ENCODE results near the gene STAC2. TPM values are rescaled to one million over a fixed set of nuclear protein-coding genes. Genes with fewer than 3 reads are reported as not detected.

STAC2 gene, protein sequence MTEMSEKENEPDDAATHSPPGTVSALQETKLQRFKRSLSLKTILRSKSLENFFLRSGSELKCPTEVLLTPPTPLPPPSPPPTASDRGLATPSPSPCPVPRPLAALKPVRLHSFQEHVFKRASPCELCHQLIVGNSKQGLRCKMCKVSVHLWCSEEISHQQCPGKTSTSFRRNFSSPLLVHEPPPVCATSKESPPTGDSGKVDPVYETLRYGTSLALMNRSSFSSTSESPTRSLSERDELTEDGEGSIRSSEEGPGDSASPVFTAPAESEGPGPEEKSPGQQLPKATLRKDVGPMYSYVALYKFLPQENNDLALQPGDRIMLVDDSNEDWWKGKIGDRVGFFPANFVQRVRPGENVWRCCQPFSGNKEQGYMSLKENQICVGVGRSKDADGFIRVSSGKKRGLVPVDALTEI
- total RNA-seq: not detected
- polyA plus RNA-seq: not detected
- not detected for total RNA-seq

DNA sequence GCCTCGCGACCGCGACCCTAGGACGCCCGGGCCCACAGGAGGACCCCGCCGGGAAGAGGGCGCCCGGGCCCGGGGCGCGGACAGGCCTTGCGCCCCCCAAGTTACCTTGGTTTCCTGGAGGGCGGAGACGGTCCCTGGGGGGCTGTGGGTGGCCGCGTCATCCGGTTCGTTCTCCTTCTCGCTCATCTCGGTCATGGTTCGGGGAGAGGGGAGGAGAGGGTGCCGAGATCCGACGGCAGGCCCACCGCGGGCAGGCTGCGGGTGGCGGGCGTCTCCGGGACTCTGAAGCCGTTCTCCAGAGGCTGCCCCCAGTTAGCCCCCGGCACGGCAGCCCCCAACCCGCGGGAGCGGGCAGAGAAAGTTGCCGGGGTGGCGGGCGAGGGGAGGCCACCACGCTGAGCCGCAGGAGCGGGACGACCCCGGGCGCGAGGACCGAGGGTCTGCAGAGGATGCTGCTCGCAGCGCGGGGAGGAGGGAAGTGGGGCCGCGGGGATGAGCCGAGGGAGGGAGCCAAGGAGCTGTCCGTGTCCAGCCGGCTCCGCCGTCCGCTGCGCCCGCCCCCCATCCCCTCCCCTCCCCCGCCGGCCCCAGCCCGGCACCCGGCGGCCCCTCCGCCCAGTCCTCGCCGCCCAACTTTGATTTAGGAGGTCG lies at the start of gene STAC2:
STAC2 (minus strand) TSS at position 638 of the 651 bp plus-strand sequence; CDS start at position 195, 443 bp downstream.
- H3K4me3 Mint-ChIP-seq: peak within 1 kb of the TSS; percentile 72 to 90 (median 85)
- ATAC-seq (peak; percentile 32), DNase-seq (no peak)
- H3K4me3 ChIP-seq (ENCODE audit: low read length): peak within 1 kb of the TSS; percentile 20
- intact Hi-C loops (cut with micrococcal nuclease): loop anchor here in 1 of 2 donors (2.0 kb wide), 1 partner anchor 13 kb away; no protein-coding TSS in a partner anchor
- H3K27ac Mint-ChIP-seq: peak within 1 kb of the TSS in 2 of 9 donors; percentile 61 to 70
- no peaks in the 10 kb centered on the region for H3K9me3 ChIP-seq (ENCODE audit: control insufficient read depth in 2 of 3, low read length in 3 of 3)
- peaks cover 8 to 18% (median 11%) of the 10 kb centered on the region in 7 donors for H3K4me1 Mint-ChIP-seq
- ChIA-PET POLR2A (no interaction called here), CTCF (interaction anchor here (0.6 kb wide), 1 partner anchor 19 kb away, joined by 6 read pairs; no protein-coding TSS in a partner anchor)
- no peaks in the 10 kb centered on the region for H3K36me3 ChIP-seq (ENCODE audit: control insufficient read depth in 2 of 3, insufficient read depth in 3 of 3, low read length in 3 of 3)
- H3K4me1 ChIP-seq (ENCODE audit: control insufficient read depth in 2 of 2, insufficient read depth in 2 of 2, low read length in 2 of 2): peaks cover 4 to 6% of the 10 kb centered on the region in 2 donors
- H3K9me3 Mint-ChIP-seq: peaks cover 0 to 2% (median 0%) of the 10 kb centered on the region in 11 donors
- H3K36me3 Mint-ChIP-seq: no peaks in the 10 kb centered on the region
- H3K27me3 ChIP-seq (ENCODE audit: control insufficient read depth in 2 of 2, insufficient read depth in 2 of 2, low read length in 2 of 2): peaks cover 0 to 8% of the 10 kb centered on the region in 2 donors
- no peak within 1 kb of the TSS for H3K27ac ChIP-seq (ENCODE audit: low read depth, low read length)
- H3K27me3 Mint-ChIP-seq: peaks cover 35 to 56% (median 44%) of the 10 kb centered on the region in 5 donors

DNA sequence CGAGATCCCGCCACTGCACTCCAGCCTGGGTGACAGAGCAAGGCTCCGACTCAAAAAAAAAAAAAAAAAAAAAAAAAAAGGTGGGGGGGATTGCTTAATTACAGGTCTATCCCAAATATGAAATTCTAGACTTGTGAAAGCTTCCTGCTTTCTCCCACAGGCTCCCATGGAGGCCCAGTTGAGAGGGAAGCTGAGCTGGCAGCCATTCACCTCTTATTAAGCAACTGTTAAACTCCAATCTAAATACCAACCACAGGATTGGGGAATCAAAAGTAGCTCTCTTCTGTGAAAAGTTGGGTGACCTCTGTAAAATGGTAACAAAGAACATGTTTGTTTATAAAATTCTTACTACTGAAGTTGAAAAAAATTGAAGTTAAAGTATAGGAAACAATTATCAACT lies 45.8 kb upstream of the STAC2 start:
- Mint-ChIP-seq H3K27ac (no peak overlapping the region), H3K4me3 (no peak overlapping the region), H3K27me3 (no peaks in the 10 kb centered on the region), H3K36me3 (peaks cover 0 to 32% (median 13%) of the 10 kb centered on the region in 5 donors), H3K4me1 (no peaks in the 10 kb centered on the region), H3K9me3 (no peaks in the 10 kb centered on the region)
- Histone ChIP-seq H3K9me3 (ENCODE audit: control insufficient read depth in 2 of 3, low read length in 3 of 3) (no peaks in the 10 kb centered on the region), H3K36me3 (ENCODE audit: control insufficient read depth in 2 of 3, insufficient read depth in 3 of 3, low read length in 3 of 3) (peaks cover 6 to 53% (median 10%) of the 10 kb centered on the region in 3 experiments), H3K27ac (ENCODE audit: low read depth, low read length) (no peak overlapping the region), H3K27me3 (ENCODE audit: control insufficient read depth in 2 of 2, insufficient read depth in 2 of 2, low read length in 2 of 2) (no peaks in the 10 kb centered on the region), H3K4me1 (ENCODE audit: control insufficient read depth in 2 of 2, insufficient read depth in 2 of 2, low read length in 2 of 2) (no peaks in the 10 kb centered on the region), H3K4me3 (ENCODE audit: low read length) (no peak overlapping the region)
- DNase-seq (no peak), ATAC-seq (no peak)
- CTCF ChIA-PET: no interaction called here
- intact Hi-C loops (cut with micrococcal nuclease): no loop called here
- POLR2A ChIA-PET: interaction anchor here (0.6 kb wide), 1 partner anchor 255 kb away, joined by 3 read pairs; no protein-coding TSS in a partner anchor

DNA sequence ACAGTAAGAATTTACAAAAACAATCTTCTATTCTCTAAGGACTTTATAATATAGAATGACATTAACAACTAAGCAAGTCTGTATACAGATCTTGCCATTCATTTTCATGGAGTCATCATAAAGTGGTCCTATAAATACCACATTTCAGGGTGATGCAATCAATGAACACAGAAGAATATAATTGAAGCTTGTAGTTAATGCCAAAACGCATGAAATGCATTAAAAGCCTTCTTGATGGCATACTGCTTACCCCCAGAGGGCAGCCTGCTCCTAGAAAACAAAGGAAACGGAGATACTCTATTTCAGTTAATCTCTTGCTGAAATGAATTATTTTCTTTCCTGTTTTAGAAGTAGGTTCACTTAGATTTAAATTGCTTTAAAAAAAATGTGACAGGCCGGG lies 45.2 kb upstream of the STAC2 start:
- ATAC-seq: no peak
- H3K4me3 Mint-ChIP-seq: no peak overlapping the region
- H3K36me3 ChIP-seq (ENCODE audit: control insufficient read depth in 2 of 3, insufficient read depth in 3 of 3, low read length in 3 of 3): peaks cover 6 to 53% (median 10%) of the 10 kb centered on the region in 3 experiments
- H3K27me3 ChIP-seq (ENCODE audit: control insufficient read depth in 2 of 2, insufficient read depth in 2 of 2, low read length in 2 of 2): no peaks in the 10 kb centered on the region
- no peaks in the 10 kb centered on the region for H3K27me3 Mint-ChIP-seq
- no peak for DNase-seq
- H3K4me1 Mint-ChIP-seq: no peaks in the 10 kb centered on the region
- H3K36me3 Mint-ChIP-seq: peaks cover 0 to 32% (median 13%) of the 10 kb centered on the region in 5 donors
- H3K9me3 ChIP-seq (ENCODE audit: control insufficient read depth in 2 of 3, low read length in 3 of 3): no peaks in the 10 kb centered on the region
- no peaks in the 10 kb centered on the region for H3K9me3 Mint-ChIP-seq
- H3K4me1 ChIP-seq (ENCODE audit: control insufficient read depth in 2 of 2, insufficient read depth in 2 of 2, low read length in 2 of 2): no peaks in the 10 kb centered on the region
- CTCF ChIA-PET: interaction anchor here (0.5 to 0.7 kb wide), 3 partner anchors 92 to 682 kb away, joined by 3 to 6 read pairs (median 5); no protein-coding TSS in a partner anchor
- H3K27ac Mint-ChIP-seq: no peak overlapping the region
- H3K4me3 ChIP-seq (ENCODE audit: low read length): no peak overlapping the region
- POLR2A ChIA-PET: no interaction called here
- no peak overlapping the region for H3K27ac ChIP-seq (ENCODE audit: low read depth, low read length)
- intact Hi-C loops (cut with micrococcal nuclease): no loop called here

DNA sequence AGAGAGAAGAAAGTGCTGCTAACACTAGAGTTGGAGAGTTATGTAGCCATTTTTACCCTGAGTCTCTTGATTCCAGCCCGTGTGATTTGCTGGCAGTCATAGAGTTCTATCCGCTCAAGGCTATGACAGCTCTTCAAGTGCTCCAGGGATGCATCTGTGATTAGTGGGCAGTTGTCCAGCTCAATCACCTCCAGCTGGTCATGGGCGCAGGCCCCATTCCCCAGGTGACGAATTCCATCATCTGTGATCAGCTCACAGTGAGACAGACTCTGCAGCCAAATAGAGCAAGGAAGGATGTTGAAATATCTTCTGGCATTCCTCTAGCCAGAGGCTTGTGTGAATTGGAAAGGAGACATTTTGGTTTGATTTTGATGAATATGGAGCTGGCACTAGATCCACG lies 38.4 kb upstream of the STAC2 start:
- Histone ChIP-seq H3K36me3 (ENCODE audit: control insufficient read depth in 2 of 3, insufficient read depth in 3 of 3, low read length in 3 of 3) (peaks cover 14 to 76% (median 17%) of the 10 kb centered on the region in 3 experiments), H3K27ac (ENCODE audit: low read depth, low read length) (no peak overlapping the region), H3K27me3 (ENCODE audit: control insufficient read depth in 2 of 2, insufficient read depth in 2 of 2, low read length in 2 of 2) (no peaks in the 10 kb centered on the region), H3K4me3 (ENCODE audit: low read length) (no peak overlapping the region), H3K9me3 (ENCODE audit: control insufficient read depth in 2 of 3, low read length in 3 of 3) (no peaks in the 10 kb centered on the region), H3K4me1 (ENCODE audit: control insufficient read depth in 2 of 2, insufficient read depth in 2 of 2, low read length in 2 of 2) (no peaks in the 10 kb centered on the region)
- H3K27me3 Mint-ChIP-seq: no peaks in the 10 kb centered on the region
- ChIA-PET POLR2A (no interaction called here), CTCF (interaction anchor here (0.6 kb wide), 1 partner anchor 19 kb away, joined by 6 read pairs; no protein-coding TSS in a partner anchor)
- H3K36me3 Mint-ChIP-seq: peaks cover 0 to 47% (median 18%) of the 10 kb centered on the region in 5 donors
- no peak for DNase-seq
- ATAC-seq: no peak
- intact Hi-C loops (cut with micrococcal nuclease): no loop called here
- no peak overlapping the region for H3K4me3 Mint-ChIP-seq
- no peak overlapping the region for H3K27ac Mint-ChIP-seq
- no peaks in the 10 kb centered on the region for H3K9me3 Mint-ChIP-seq
- H3K4me1 Mint-ChIP-seq: no peaks in the 10 kb centered on the region

DNA sequence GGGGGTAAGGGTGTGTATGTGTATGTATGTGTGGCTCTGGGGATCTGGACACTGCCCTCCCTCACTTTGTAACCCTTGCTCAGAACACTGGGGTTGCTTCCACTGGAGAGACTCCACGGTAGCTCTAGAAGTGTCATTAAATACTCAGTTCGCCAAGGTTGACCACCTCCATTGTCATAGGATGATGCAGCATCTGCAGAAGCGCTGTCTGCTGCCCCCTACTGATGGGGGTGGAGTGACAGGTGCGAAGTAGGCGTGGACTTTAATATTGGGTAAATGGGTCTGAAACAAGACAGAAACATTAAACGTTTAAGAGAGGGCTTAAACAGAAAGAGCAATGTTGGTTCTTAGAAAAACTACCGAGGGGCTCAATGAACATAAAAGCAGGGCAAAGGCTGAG lies 35.5 kb upstream of the STAC2 start:
- H3K27me3 ChIP-seq (ENCODE audit: control insufficient read depth in 2 of 2, insufficient read depth in 2 of 2, low read length in 2 of 2): no peaks in the 10 kb centered on the region
- no peak overlapping the region for H3K27ac ChIP-seq (ENCODE audit: low read depth, low read length)
- H3K4me3 ChIP-seq (ENCODE audit: low read length): no peak overlapping the region
- ATAC-seq (peak; percentile 24), DNase-seq (no peak)
- H3K4me1 ChIP-seq (ENCODE audit: control insufficient read depth in 2 of 2, insufficient read depth in 2 of 2, low read length in 2 of 2): no peaks in the 10 kb centered on the region
- Mint-ChIP-seq H3K4me3 (no peak overlapping the region), H3K4me1 (no peaks in the 10 kb centered on the region), H3K27ac (peak overlapping the region in 2 of 9 donors; percentile 20 to 78), H3K9me3 (no peaks in the 10 kb centered on the region), H3K36me3 (peaks cover 3 to 51% (median 19%) of the 10 kb centered on the region in 5 donors), H3K27me3 (no peaks in the 10 kb centered on the region)
- peaks cover 7 to 75% (median 9%) of the 10 kb centered on the region in 3 experiments for H3K36me3 ChIP-seq (ENCODE audit: control insufficient read depth in 2 of 3, insufficient read depth in 3 of 3, low read length in 3 of 3)
- H3K9me3 ChIP-seq (ENCODE audit: control insufficient read depth in 2 of 3, low read length in 3 of 3): no peaks in the 10 kb centered on the region
- ChIA-PET CTCF (no interaction called here), POLR2A (no interaction called here)
- intact Hi-C loops (cut with micrococcal nuclease): no loop called here

DNA sequence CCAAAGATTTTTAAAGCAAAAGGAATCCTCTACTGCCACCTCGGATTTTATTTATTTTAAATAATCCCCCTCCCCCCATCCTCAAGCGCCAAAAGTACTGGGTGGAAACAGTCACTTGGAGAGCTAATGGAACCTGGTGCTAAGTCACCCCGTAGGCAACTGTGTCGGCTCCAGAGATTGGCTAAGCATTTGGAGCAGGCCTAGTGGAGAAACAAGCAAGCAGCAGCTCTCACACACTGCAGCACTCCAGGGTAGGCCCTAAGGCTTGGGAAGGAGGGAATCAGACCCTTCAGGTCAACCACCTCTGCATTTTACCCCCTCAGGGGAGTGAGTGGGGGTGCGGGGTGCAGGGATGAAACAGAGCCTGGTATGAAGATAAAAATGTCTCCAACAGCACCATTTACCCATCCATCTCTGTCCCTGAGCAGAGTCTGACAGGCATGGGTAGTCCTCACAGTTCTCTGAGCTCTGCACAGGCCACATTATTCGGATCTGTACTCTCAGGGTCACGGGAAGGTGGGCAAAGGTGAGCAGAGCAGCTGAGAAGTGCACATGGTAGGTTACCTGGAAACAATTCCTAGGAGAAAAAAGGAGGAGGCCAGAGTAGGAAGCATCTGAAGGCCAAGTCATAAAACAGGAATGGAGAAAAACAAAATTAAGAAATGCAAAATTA lies 27.2 kb upstream of the STAC2 start:
- Mint-ChIP-seq H3K4me3 (no peak overlapping the region), H3K9me3 (peaks cover 0 to 1% (median 0%) of the 10 kb centered on the region in 11 donors), H3K27ac (peak overlapping the region in 1 of 9 donors; percentile 49), H3K27me3 (no peaks in the 10 kb centered on the region), H3K36me3 (peaks cover 3 to 27% (median 17%) of the 10 kb centered on the region in 5 donors), H3K4me1 (no peaks in the 10 kb centered on the region)
- ChIA-PET POLR2A (interaction anchor here (0.6 kb wide), 1 partner anchor 236 kb away, joined by 3 read pairs; no protein-coding TSS in a partner anchor), CTCF (interaction anchor here (1.1 kb wide), 1 partner anchor 9 kb away, joined by 5 read pairs; no protein-coding TSS in a partner anchor)
- H3K27ac ChIP-seq (ENCODE audit: low read depth, low read length): no peak overlapping the region
- no peaks in the 10 kb centered on the region for H3K4me1 ChIP-seq (ENCODE audit: control insufficient read depth in 2 of 2, insufficient read depth in 2 of 2, low read length in 2 of 2)
- H3K27me3 ChIP-seq (ENCODE audit: control insufficient read depth in 2 of 2, insufficient read depth in 2 of 2, low read length in 2 of 2): no peaks in the 10 kb centered on the region
- H3K36me3 ChIP-seq (ENCODE audit: control insufficient read depth in 2 of 3, insufficient read depth in 3 of 3, low read length in 3 of 3): peaks cover 0 to 31% (median 4%) of the 10 kb centered on the region in 3 experiments
- no peaks in the 10 kb centered on the region for H3K9me3 ChIP-seq (ENCODE audit: control insufficient read depth in 2 of 3, low read length in 3 of 3)
- DNase-seq (no peak), ATAC-seq (no peak)
- intact Hi-C loops (cut with micrococcal nuclease): no loop called here
- no peak overlapping the region for H3K4me3 ChIP-seq (ENCODE audit: low read length)

Data from naive thymus-derived CD4-positive, alpha-beta T cell (primary cell).